ENCODE results near the gene SFSWAP. TPM values are rescaled to one million over a fixed set of nuclear protein-coding genes. Genes with fewer than 3 reads are reported as not detected.

The SFSWAP gene
- total RNA-seq, 2 experiments from 2014 or later, result 51.1 to 57.4 TPM

GRCh38 chr12:131785763-131786330 lies 75.0 kb downstream of the SFSWAP start:
- H3K9me3 Mint-ChIP-seq, result no peaks in the 10 kb centered on the region
- no peaks in the 10 kb centered on the region for H3K27me3 Mint-ChIP-seq
- no peak for DNase-seq
- H3K4me3 Mint-ChIP-seq, result no peak overlapping the region
- H3K4me1 Mint-ChIP-seq, result peaks cover 2% of the 10 kb centered on the region
- H3K36me3 Mint-ChIP-seq, result peaks cover 19% of the 10 kb centered on the region
- H3K27ac Mint-ChIP-seq, result no peak overlapping the region

GRCh38 chr12:131786331-131786730 lies 75.4 kb downstream of the SFSWAP start:
- Mint-ChIP-seq H3K27ac (no peak overlapping the region), H3K4me1 (peaks cover 2% of the 10 kb centered on the region), H3K27me3 (no peaks in the 10 kb centered on the region)

GRCh38 chr12:131787143-131787660 lies 76.3 kb downstream of the SFSWAP start:
- no peak overlapping the region for H3K27ac Mint-ChIP-seq
- H3K36me3 Mint-ChIP-seq, result peaks cover 26% of the 10 kb centered on the region
- H3K9me3 Mint-ChIP-seq, result no peaks in the 10 kb centered on the region
- H3K4me1 Mint-ChIP-seq, result peaks cover 2% of the 10 kb centered on the region
- no peak overlapping the region for H3K4me3 Mint-ChIP-seq
- no peaks in the 10 kb centered on the region for H3K27me3 Mint-ChIP-seq
- no peak for DNase-seq

More at GRCh38 chr12:131786331-131786730, 75.4 kb downstream of the SFSWAP start:
- no peak for DNase-seq
- Mint-ChIP-seq H3K4me3 (no peak overlapping the region), H3K9me3 (no peaks in the 10 kb centered on the region), H3K36me3 (peaks cover 21% of the 10 kb centered on the region)

- no peak overlapping the region for H3K27ac Mint-ChIP-seq
- no peak for DNase-seq
- peaks cover 2% of the 10 kb centered on the region for H3K4me1 Mint-ChIP-seq
- peaks cover 26% of the 10 kb centered on the region for H3K36me3 Mint-ChIP-seq
- no peaks in the 10 kb centered on the region for H3K9me3 Mint-ChIP-seq
- H3K4me3 Mint-ChIP-seq, result no peak overlapping the region
- H3K27me3 Mint-ChIP-seq, result no peaks in the 10 kb centered on the region
Measured at GRCh38 chr12:131788070-131788469, 77.2 kb downstream of the SFSWAP start.

GRCh38 chr12:131789638-131790037 lies 78.7 kb downstream of the SFSWAP start:
- no peaks in the 10 kb centered on the region for H3K9me3 Mint-ChIP-seq
- H3K4me3 Mint-ChIP-seq, result no peak overlapping the region
- DNase-seq, result no peak
- H3K36me3 Mint-ChIP-seq, result peaks cover 24% of the 10 kb centered on the region
- no peak overlapping the region for H3K27ac Mint-ChIP-seq
- no peaks in the 10 kb centered on the region for H3K27me3 Mint-ChIP-seq
- H3K4me1 Mint-ChIP-seq, result no peaks in the 10 kb centered on the region

GRCh38 chr12:131793243-131794022 lies 82.5 kb downstream of the SFSWAP start:
- Mint-ChIP-seq H3K27me3 (no peaks in the 10 kb centered on the region), H3K36me3 (peaks cover 26% of the 10 kb centered on the region), H3K9me3 (no peaks in the 10 kb centered on the region)

GRCh38 chr12:131794061-131794460 lies 83.2 kb downstream of the SFSWAP start:
- peaks cover 26% of the 10 kb centered on the region for H3K36me3 Mint-ChIP-seq
- H3K27me3 Mint-ChIP-seq, result no peaks in the 10 kb centered on the region
- no peaks in the 10 kb centered on the region for H3K4me1 Mint-ChIP-seq
- H3K4me3 Mint-ChIP-seq, result no peak overlapping the region
- no peak overlapping the region for H3K27ac Mint-ChIP-seq
- DNase-seq, result no peak
- H3K9me3 Mint-ChIP-seq, result no peaks in the 10 kb centered on the region

More at GRCh38 chr12:131793243-131794022, 82.5 kb downstream of the SFSWAP start:
- no peak overlapping the region for H3K4me3 Mint-ChIP-seq
- no peaks in the 10 kb centered on the region for H3K4me1 Mint-ChIP-seq
- DNase-seq, result no peak
- H3K27ac Mint-ChIP-seq, result peak overlapping the region; percentile 69

- DNase-seq, result no peak
- Mint-ChIP-seq H3K27me3 (no peaks in the 10 kb centered on the region), H3K27ac (no peak overlapping the region), H3K9me3 (no peaks in the 10 kb centered on the region), H3K4me1 (no peaks in the 10 kb centered on the region), H3K4me3 (no peak overlapping the region), H3K36me3 (peaks cover 26% of the 10 kb centered on the region)
Measured at GRCh38 chr12:131794573-131794972, 83.7 kb downstream of the SFSWAP start.

- no peak for DNase-seq
- H3K36me3 Mint-ChIP-seq, result peaks cover 23% of the 10 kb centered on the region
- no peaks in the 10 kb centered on the region for H3K27me3 Mint-ChIP-seq
- no peaks in the 10 kb centered on the region for H3K9me3 Mint-ChIP-seq
- H3K4me3 Mint-ChIP-seq, result no peak overlapping the region
- no peaks in the 10 kb centered on the region for H3K4me1 Mint-ChIP-seq
- no peak overlapping the region for H3K27ac Mint-ChIP-seq
Measured at GRCh38 chr12:131795064-131795463, 84.2 kb downstream of the SFSWAP start.

GRCh38 chr12:131795690-131796410 lies 85.0 kb downstream of the SFSWAP start:
- peaks cover 20% of the 10 kb centered on the region for H3K36me3 Mint-ChIP-seq
- DNase-seq, result no peak
- H3K27me3 Mint-ChIP-seq, result no peaks in the 10 kb centered on the region
- H3K27ac Mint-ChIP-seq, result no peak overlapping the region
- H3K4me1 Mint-ChIP-seq, result peaks cover 2% of the 10 kb centered on the region
- H3K9me3 Mint-ChIP-seq, result no peaks in the 10 kb centered on the region
- no peak overlapping the region for H3K4me3 Mint-ChIP-seq

- H3K4me1 Mint-ChIP-seq, result peaks cover 2% of the 10 kb centered on the region
- DNase-seq, result no peak
- no peaks in the 10 kb centered on the region for H3K27me3 Mint-ChIP-seq
- H3K4me3 Mint-ChIP-seq, result no peak overlapping the region
- H3K9me3 Mint-ChIP-seq, result no peaks in the 10 kb centered on the region
- H3K27ac Mint-ChIP-seq, result no peak overlapping the region
- peaks cover 22% of the 10 kb centered on the region for H3K36me3 Mint-ChIP-seq
Measured at GRCh38 chr12:131796411-131796736, 85.5 kb downstream of the SFSWAP start.

GRCh38 chr12:131796754-131797587 lies 86.1 kb downstream of the SFSWAP start:
- H3K27me3 Mint-ChIP-seq, result no peaks in the 10 kb centered on the region
- peaks cover 2% of the 10 kb centered on the region for H3K4me1 Mint-ChIP-seq
- no peak overlapping the region for H3K4me3 Mint-ChIP-seq
- H3K9me3 Mint-ChIP-seq, result no peaks in the 10 kb centered on the region
- no peak for DNase-seq
- H3K36me3 Mint-ChIP-seq, result peaks cover 22% of the 10 kb centered on the region
- H3K27ac Mint-ChIP-seq, result no peak overlapping the region

GRCh38 chr12:131797588-131797934 lies 86.7 kb downstream of the SFSWAP start:
- no peaks in the 10 kb centered on the region for H3K9me3 Mint-ChIP-seq

GRCh38 chr12:131799195-131799594 lies 88.3 kb downstream of the SFSWAP start:
- no peak for DNase-seq
- Mint-ChIP-seq H3K4me1 (peaks cover 2% of the 10 kb centered on the region), H3K4me3 (no peak overlapping the region), H3K27me3 (no peaks in the 10 kb centered on the region), H3K9me3 (no peaks in the 10 kb centered on the region), H3K27ac (no peak overlapping the region), H3K36me3 (peaks cover 24% of the 10 kb centered on the region)

More at GRCh38 chr12:131797588-131797934, 86.7 kb downstream of the SFSWAP start:
- peaks cover 22% of the 10 kb centered on the region for H3K36me3 Mint-ChIP-seq
- DNase-seq, result no peak
- no peaks in the 10 kb centered on the region for H3K27me3 Mint-ChIP-seq
- no peak overlapping the region for H3K27ac Mint-ChIP-seq
- H3K4me1 Mint-ChIP-seq, result peaks cover 2% of the 10 kb centered on the region
- H3K4me3 Mint-ChIP-seq, result no peak overlapping the region
